ENCODE measurements around the gene ZPBP.

ZPBP gene

GRCh38 chr7:49928787-49929186, 164.3 kb downstream of the ZPBP start:
- Histone ChIP-seq H3K9me3 (ENCODE audit: control insufficient read depth, insufficient read depth, low read depth, low read length) (no peaks in the 10 kb centered on the region), H3K27ac (ENCODE audit: extremely low read depth, low read depth, low read length) (no peak overlapping the region), H3K4me3 (ENCODE audit: low read depth, low read length) (no peak overlapping the region), H3K4me1 (ENCODE audit: control insufficient read depth, insufficient read depth, low read length) (no peaks in the 10 kb centered on the region), H3K36me3 (ENCODE audit: control insufficient read depth in 2 of 2, insufficient read depth in 1 of 2, low read length in 2 of 2) (no peaks in the 10 kb centered on the region)
- ChIA-PET CTCF (no interaction called here), POLR2A (no interaction called here)
- no peak for TF ChIP-seq ZNF138 (tag by site-specific recombination; IDR thresholded peaks at IDR 0.05; ENCODE audit: borderline replicate concordance)
- no peak for TF ChIP-seq ZNF529 (tag by site-specific recombination; IDR thresholded peaks at IDR 0.05; ENCODE audit: insufficient replicate concordance)
- no peak for TF ChIP-seq ZBTB11 (tag by site-specific recombination; conservative IDR thresholded peaks at IDR 0.05; ENCODE audit: low read depth)
- no peak for TF ChIP-seq ZNF214 (tag by site-specific recombination; IDR thresholded peaks at IDR 0.05; ENCODE audit: borderline replicate concordance)
- no peak for TF ChIP-seq ZNF280D (tag by site-specific recombination; IDR thresholded peaks at IDR 0.05)
- TF ChIP-seq KLF8 (tag by site-specific recombination; IDR thresholded peaks at IDR 0.05), result no peak
- no peak for TF ChIP-seq ZNF274 (IDR thresholded peaks at IDR 0.05; ENCODE audit: low read length)
- TF ChIP-seq ZNF274 (tag by site-specific recombination; IDR thresholded peaks at IDR 0.05; ENCODE audit: borderline replicate concordance), result no peak
- no peak for TF ChIP-seq ZNF341 (tag by site-specific recombination; IDR thresholded peaks at IDR 0.05; ENCODE audit: low read depth)
- no peak for TF ChIP-seq PBX3 (CRISPR knock-in tag; IDR thresholded peaks at IDR 0.05)
- TF ChIP-seq ZNF292 (tag by site-specific recombination; IDR thresholded peaks at IDR 0.05; ENCODE audit: borderline replicate concordance, low read depth), result no peak
- no peak for TF ChIP-seq ZNF514 (tag by site-specific recombination; IDR thresholded peaks at IDR 0.05)
- no peak for TF ChIP-seq ZNF76 (tag by site-specific recombination; IDR thresholded peaks at IDR 0.05; ENCODE audit: borderline replicate concordance, low read depth)
- no peak for TF ChIP-seq KLF10 (tag by site-specific recombination; IDR thresholded peaks at IDR 0.05)
- TF ChIP-seq PRDM6 (tag by site-specific recombination; IDR thresholded peaks at IDR 0.05), result no peak
- TF ChIP-seq ZNF362 (tag by site-specific recombination; IDR thresholded peaks at IDR 0.05), result no peak
- TF ChIP-seq ZNF146 (tag by site-specific recombination; IDR thresholded peaks at IDR 0.05), result no peak
